HepG2 (cell line): ENCODE data around the gene VWA1. TPM values are rescaled to one million over a fixed set of nuclear protein-coding genes. Genes with fewer than 3 reads are reported as not detected.
"Not testable (repeated sequence)": the region's sequence is repeated elsewhere in the genome, so short reads cannot be mapped to it uniquely, and the experiment has no call there.

Experiments used
- ATAC-seq: fragments of 200-7000 bp; cut with Tn5 transposase; 3 replicates; pipeline ENCODE4 v1.9.1; 2020; ENCODE audit warnings: mild to moderate bottlenecking, moderate library complexity
- BruUV-seq: library from RNA; stranded (reverse); fragments of 400-500 nt; replicated peaks from 2 replicates; lab custom pipeline; 2021; lab: Mats Ljungman, UMichigan
- CTCF ChIA-PET: fragments of 300-600 bp; formaldehyde crosslinking; extraction: SDS; loops from one replicate; lab custom pipeline; 2021; ENCODE audit warnings: low total read pairs, inconsistent platforms, low intra/inter-chr PET ratio; lab: Yijun Ruan, JAX
- POLR2A ChIA-PET: fragments of 350-600 bp; sonication (Branson Sonifier 250); formaldehyde crosslinking; loops from one replicate; lab custom pipeline; 2020; ENCODE audit warnings: antibody characterized with exemption, inconsistent platforms; lab: Yijun Ruan, JAX
- DNase-seq: peaks from one replicate; pipeline ENCODE4 v3.0.0-alpha.2; 2015; ENCODE audit warnings: low spot score
- FAIRE-seq: peaks from 3 replicates; lab custom pipeline; 2011; peaks lifted over from hg19 to GRCh38; lab: Jason Lieb, UNC
- H2AFZ ChIP-seq: one replicate; pipeline ENCODE4 v1.6.1; 2011; ENCODE audit warnings: low read length, inconsistent platforms
- H3K27ac ChIP-seq: fragments of 300-600 bp; 3 replicates; pipeline ENCODE4 v1.8.0; 2011; ENCODE audit warnings: mixed run types, mild to moderate bottlenecking, mixed read lengths, low read length, inconsistent platforms; ENCODE audit not compliant: insufficient read depth; ENCODE audit errors: extremely low read length
- H3K27me3 ChIP-seq, 2 experiments: fragments of 200-600 bp in 1 of 2; 2 replicates in 1 of 2; 3 replicates in 1 of 2; pipeline versions ENCODE4 v1.6.0 to v1.8.0; 2011; ENCODE audit warnings: low read length in 2 of 2, mild to moderate bottlenecking in 2 of 2, moderate library complexity in 2 of 2, inconsistent platforms in 1 of 2; ENCODE audit not compliant: insufficient read depth in 2 of 2, control insufficient read depth in 1 of 2
- H3K36me3 ChIP-seq, 2 experiments: fragments of 200-600 bp in 1 of 2; replicated peaks in 1 of 2; 2 replicates in 1 of 2; 3 replicates in 1 of 2; pipeline versions ENCODE4 v1.5.1 to v1.8.0; 2011; ENCODE audit warnings: low read length in 2 of 2, inconsistent platforms in 1 of 2; ENCODE audit not compliant: insufficient read depth in 2 of 2, control insufficient read depth in 1 of 2
- H3K4me1 ChIP-seq: 2 replicates; pipeline ENCODE4 v1.5.1; 2012; ENCODE audit warnings: low read length, inconsistent platforms; ENCODE audit not compliant: insufficient read depth
- H3K4me2 ChIP-seq: 2 replicates; pipeline ENCODE4 v1.6.0; 2011; ENCODE audit warnings: low read depth, low read length, inconsistent platforms
- H3K4me3 ChIP-seq, 3 experiments: fragments of 200-600 bp in 1 of 3; sonication (generic), shearing (Covaris generic) in 1 of 3; replicated peaks in 1 of 3; 2 replicates each; pipeline ENCODE4 v1.5.1; 2011 to 2016; ENCODE audit warnings: low read length in 3 of 3, inconsistent platforms in 2 of 3, low read depth in 2 of 3, mild to moderate bottlenecking in 2 of 3, control low read depth in 1 of 3, mixed read lengths in 1 of 3; ENCODE audit not compliant: insufficient read depth in 1 of 3
- H3K79me2 ChIP-seq: one replicate; pipeline ENCODE4 v1.6.1; 2011; ENCODE audit warnings: low read length, inconsistent platforms; ENCODE audit not compliant: insufficient read depth
- H3K9ac ChIP-seq: 2 replicates; pipeline ENCODE4 v1.6.0; 2011; ENCODE audit warnings: mild to moderate bottlenecking, low read depth, low read length, inconsistent platforms; ENCODE audit not compliant: insufficient read depth
- H3K9me3 ChIP-seq: 2 replicates; pipeline ENCODE4 v1.5.1; 2012; ENCODE audit warnings: mild to moderate bottlenecking, low read length
- H4K20me1 ChIP-seq: 2 replicates; pipeline ENCODE4 v1.6.0; 2011; ENCODE audit warnings: inconsistent platforms, mild to moderate bottlenecking, low read length, moderate library complexity; ENCODE audit not compliant: insufficient read depth
- AGO2 ChIP-seq: fragments of 200-400 bp; formaldehyde crosslinking; optimal IDR thresholded peaks from 2 replicates; pipeline ENCODE3; 2017; ENCODE audit warnings: mild to moderate bottlenecking, low read depth, low read length, moderate library complexity
- SATB2 ChIP-seq: sonication (generic); formaldehyde crosslinking; IDR thresholded peaks from 2 replicates; pipeline ENCODE4 v1.5.0; 2020; ENCODE audit warnings: missing genetic modification reagents
- ZBTB38 ChIP-seq: sonication (generic); formaldehyde crosslinking; IDR thresholded peaks from 2 replicates; pipeline ENCODE4 v1.5.1; 2020; ENCODE audit warnings: mild to moderate bottlenecking, missing genetic modification reagents
- ZKSCAN5 ChIP-seq: sonication (generic); formaldehyde crosslinking; IDR thresholded peaks from 2 replicates; pipeline ENCODE4 v1.5.1; 2020; ENCODE audit warnings: mild to moderate bottlenecking, missing genetic modification reagents
- WGBS: methylation state at CpG from one replicate; pipeline ENCODE4 v1.1.6; 2017; ENCODE audit warnings: low lambda C conversion rate; 5-methylcytosine and 5-hydroxymethylcytosine counted together
- in situ Hi-C: cut with HindIII; loops from 2 replicates; pipeline ENCODE4 v1.10.0; 2017; ENCODE audit warnings: low pct_unique_long_range_greater_than_20kb; ENCODE audit not compliant: extremely low pct_ligation_motif_present
- intact Hi-C: fragments of 100-400 bp; cut with micrococcal nuclease; formaldehyde crosslinking; loops from one replicate; pipeline ENCODE4 v1.10.0; 2022; ENCODE audit not compliant: unreplicated experiment
- polyA plus RNA-seq, 8 experiments: library from polyadenylated mRNA; depleted of rRNA in 3 of 8; stranded (reverse) in 7 of 8; unstranded in 1 of 8; fragments of >200 nt; fragmentation: Illumina TruSeq in 4 of 8; extraction: Trizol in 4 of 8; gene quantifications; 2 replicates each; pipeline versions ENCODE4 v1.2.1 to v1.2.3, GENCODE V29; 2011 to 2016; ENCODE audit warnings: low read depth in 4 of 8, missing spikeins in 1 of 8, mixed read lengths in 1 of 8; ENCODE audit not compliant: insufficient read depth in 1 of 8
- total RNA-seq, 5 experiments: library from RNA; depleted of rRNA; stranded (reverse); fragments of >200 nt; fragmentation: Illumina TruSeq; extraction: Trizol; gene quantifications; 2 replicates each; pipeline ENCODE4 v1.2.3, GENCODE V29; 2016; ENCODE audit warnings: low read depth in 1 of 5
- TF ChIP-seq, protein P1 (sequence below), 2 experiments: IDR thresholded peaks; 2 replicates each; pipeline ENCODE4 v1.6.1; 2011 to 2012; ENCODE audit warnings: low read length in 2 of 2, borderline replicate concordance in 1 of 2, low read depth in 1 of 2, mild to moderate bottlenecking in 1 of 2, moderate library complexity in 1 of 2

The VWA1 gene
- total and polyA plus RNA-seq, 2 of the 13 experiments (the other 11 are each of a cell fraction or from before 2014, with no cell fraction given), result 40.9 to 57.5 TPM

DNA sequence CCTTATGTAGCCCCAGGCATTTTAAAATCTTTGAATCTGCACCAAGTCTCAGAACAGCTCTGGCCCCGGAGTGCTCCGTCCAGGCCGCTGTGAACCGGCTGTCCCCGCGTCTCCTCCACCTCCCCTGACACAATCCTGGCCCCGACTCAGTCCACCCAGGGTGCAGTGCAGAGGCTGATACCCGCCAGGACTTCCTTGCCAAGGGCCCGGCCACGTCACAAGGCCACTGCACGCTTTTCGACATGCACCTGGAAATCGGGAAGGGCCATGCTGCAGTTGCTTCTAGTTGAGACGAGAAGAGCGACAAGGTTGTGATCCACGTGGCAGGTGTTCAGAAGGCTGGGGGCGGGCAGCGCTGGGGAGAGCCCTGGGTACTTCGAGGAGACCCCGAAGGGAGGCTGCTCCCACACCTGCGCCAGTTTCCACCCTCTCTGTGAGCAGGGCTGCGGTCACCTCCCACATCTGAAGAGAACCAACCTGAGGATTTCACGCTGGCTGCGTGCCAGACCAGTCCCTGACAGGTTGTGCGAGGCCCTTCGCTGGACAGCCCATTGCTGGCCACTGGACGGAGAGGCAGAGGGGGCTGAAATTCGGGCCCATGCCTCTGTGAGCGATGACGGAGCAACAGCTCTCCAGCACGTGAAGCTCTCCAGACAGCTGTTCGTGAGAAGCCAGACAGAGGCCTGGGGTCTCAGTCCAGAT is 6.7 kb downstream of the VWA1 start (continued):
- TF ChIP-seq AGO2 (peak; percentile 66), ZBTB38 (CRISPR knock-in tag) (0 out of 2 replicates have a peak, but pooled peaks have one; percentile 27), SATB2 (CRISPR knock-in tag) (no peak), ZKSCAN5 (CRISPR knock-in tag) (no peak)
- TF ChIP-seq, protein P1, sequence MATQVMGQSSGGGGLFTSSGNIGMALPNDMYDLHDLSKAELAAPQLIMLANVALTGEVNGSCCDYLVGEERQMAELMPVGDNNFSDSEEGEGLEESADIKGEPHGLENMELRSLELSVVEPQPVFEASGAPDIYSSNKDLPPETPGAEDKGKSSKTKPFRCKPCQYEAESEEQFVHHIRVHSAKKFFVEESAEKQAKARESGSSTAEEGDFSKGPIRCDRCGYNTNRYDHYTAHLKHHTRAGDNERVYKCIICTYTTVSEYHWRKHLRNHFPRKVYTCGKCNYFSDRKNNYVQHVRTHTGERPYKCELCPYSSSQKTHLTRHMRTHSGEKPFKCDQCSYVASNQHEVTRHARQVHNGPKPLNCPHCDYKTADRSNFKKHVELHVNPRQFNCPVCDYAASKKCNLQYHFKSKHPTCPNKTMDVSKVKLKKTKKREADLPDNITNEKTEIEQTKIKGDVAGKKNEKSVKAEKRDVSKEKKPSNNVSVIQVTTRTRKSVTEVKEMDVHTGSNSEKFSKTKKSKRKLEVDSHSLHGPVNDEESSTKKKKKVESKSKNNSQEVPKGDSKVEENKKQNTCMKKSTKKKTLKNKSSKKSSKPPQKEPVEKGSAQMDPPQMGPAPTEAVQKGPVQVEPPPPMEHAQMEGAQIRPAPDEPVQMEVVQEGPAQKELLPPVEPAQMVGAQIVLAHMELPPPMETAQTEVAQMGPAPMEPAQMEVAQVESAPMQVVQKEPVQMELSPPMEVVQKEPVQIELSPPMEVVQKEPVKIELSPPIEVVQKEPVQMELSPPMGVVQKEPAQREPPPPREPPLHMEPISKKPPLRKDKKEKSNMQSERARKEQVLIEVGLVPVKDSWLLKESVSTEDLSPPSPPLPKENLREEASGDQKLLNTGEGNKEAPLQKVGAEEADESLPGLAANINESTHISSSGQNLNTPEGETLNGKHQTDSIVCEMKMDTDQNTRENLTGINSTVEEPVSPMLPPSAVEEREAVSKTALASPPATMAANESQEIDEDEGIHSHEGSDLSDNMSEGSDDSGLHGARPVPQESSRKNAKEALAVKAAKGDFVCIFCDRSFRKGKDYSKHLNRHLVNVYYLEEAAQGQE (IDR thresholded peaks at IDR 0.05; ENCODE audit: borderline replicate concordance in 1 of 2, low read depth in 1 of 2, low read length in 2 of 2), result no peak

DNA sequence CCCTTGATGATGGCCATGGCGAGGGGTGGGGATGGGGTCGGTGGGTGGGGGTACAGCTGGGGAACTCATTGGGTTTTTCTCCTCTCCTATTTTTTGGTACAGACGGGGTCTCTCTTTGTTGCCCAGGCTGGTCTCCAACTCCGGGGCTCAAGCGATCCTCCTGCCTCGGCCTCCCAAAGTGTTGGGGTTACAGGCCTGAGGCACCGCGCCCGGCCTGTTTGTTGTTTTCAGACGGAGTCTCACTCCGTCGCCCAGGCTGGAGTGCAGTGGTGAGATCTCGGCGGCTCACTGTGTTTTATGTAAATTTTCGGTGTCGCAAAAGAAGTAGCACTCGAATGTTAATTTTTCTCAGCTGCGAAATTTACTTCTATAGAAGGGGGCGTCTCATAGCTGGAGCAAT is 11.1 kb downstream of the VWA1 start:
- FAIRE-seq, POLR2A ChIA-PET, CTCF ChIA-PET: not testable (repeated sequence)

More for the DNA sequence above, 11.1 kb downstream of the VWA1 start:
- H3K79me2 ChIP-seq, H3K27ac ChIP-seq, intact Hi-C loops, ATAC-seq, H3K36me3 ChIP-seq, H3K9ac ChIP-seq, H3K4me3 ChIP-seq, in situ Hi-C loops, H3K4me2 ChIP-seq, H4K20me1 ChIP-seq, DNase-seq, BruUV-seq, H2AFZ ChIP-seq, H3K9me3 ChIP-seq: not testable (repeated sequence)
- peaks cover 3 to 15% of the 10 kb centered on the region in 2 experiments for H3K27me3 ChIP-seq
- H3K4me1 ChIP-seq, result peaks cover 29% of the 10 kb centered on the region
- WGBS, result 79% methylated on average over 19 of the region's 19 CpGs
